AG09309 (cell line): ENCODE data around the gene HSPBP1.

Experiments used
- DNase-seq: peaks from one replicate; pipeline ENCODE4 v3.0.0-alpha.2; 2010; ENCODE audit warnings: low read depth
- H3K4me3 ChIP-seq: 2 replicates; pipeline ENCODE4 v1.5.1; 2011; ENCODE audit warnings: mild to moderate bottlenecking, low read depth, low read length, moderate library complexity; ENCODE audit not compliant: control insufficient read depth
- CTCF ChIP-seq: IDR thresholded peaks from 2 replicates; pipeline ENCODE4 v1.5.1; 2011; ENCODE audit warnings: mild to moderate bottlenecking, low read depth, low read length, inconsistent platforms; ENCODE audit not compliant: insufficient read depth, control insufficient read depth; ENCODE audit errors: missing control alignments

Gene HSPBP1

DNA sequence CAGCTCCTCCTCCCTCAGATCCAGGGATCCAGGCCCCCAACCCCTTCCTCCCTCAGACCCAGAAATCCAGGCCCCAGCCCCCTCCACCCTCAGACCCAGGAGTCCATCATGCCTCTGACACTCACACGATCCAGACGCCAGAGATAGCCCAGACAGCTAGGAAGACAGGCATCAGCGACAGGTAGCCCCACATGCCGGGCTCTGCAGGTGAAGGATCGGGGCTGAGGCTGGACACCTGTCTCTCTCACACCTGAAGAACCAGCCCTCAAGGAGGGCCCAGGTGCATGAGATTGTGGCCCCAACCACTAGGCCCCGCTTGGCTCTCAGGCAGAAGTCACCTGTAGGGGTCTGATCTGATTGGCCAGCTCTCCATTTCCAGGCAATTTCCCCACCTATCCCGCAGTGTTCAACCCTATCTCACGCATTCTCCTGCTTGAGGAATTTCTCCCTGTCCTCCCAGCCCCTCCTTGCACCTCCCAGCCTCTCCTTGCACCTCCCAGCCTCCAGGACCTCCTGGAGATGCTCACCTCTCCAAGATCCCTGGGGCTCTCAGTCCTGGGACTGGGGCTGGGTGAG lies 41.0 kb upstream of the HSPBP1 start:
- no peak for TF ChIP-seq CTCF
- DNase-seq: no peak
- no peak overlapping the region for H3K4me3 ChIP-seq

DNA sequence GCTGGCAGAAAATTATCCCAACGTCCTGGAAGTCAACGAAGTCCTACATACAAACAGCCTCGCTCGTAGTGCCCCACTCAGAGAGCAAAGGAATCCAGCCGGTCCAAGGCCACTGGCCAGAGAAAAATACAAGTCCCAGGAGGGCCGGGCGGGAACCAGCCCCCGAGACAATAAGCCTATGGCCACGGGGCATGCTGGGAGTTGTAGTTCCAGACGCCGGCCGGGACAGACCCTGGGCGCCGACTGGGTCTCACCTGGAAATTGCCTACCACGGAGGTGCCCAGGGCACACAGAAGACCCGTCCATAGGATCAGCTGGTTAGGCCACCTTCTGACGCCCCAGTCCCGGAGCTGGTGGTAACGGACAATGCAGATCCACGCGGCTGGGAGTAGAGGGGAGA lies 39.9 kb upstream of the HSPBP1 start:
- TF ChIP-seq CTCF: no peak
- no peak overlapping the region for H3K4me3 ChIP-seq
- no peak for DNase-seq

- no peak for TF ChIP-seq CTCF
- no peak for DNase-seq
- H3K4me3 ChIP-seq: no peak overlapping the region
These were observed 36.7 kb upstream of the HSPBP1 start for GRCh38 chr19:55316646-55317045.

- no peak for TF ChIP-seq CTCF
- no peak overlapping the region for H3K4me3 ChIP-seq
- DNase-seq: no peak
These were observed 36.1 kb upstream of the HSPBP1 start for GRCh38 chr19:55315956-55316525.

DNA sequence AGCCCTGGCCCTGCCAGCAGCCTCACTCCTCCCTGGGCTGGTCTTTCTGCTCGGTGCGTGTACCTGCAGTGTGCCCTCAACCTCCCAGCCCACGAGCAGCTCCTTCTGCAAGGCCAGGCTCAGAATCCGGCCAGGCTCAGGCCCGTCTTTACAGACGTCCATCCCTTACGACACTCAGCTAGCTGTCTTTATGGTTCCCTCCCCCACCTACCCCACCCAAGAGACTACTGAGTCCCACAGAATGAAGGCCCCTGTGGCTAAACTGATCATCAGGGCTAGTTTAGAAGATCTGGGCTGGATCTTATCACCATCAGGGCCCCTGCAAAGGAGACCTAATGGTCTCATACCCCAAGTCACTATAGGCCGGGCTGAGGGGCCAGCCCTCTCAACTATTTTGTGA lies 34.5 kb upstream of the HSPBP1 start:
- no peak for DNase-seq
- H3K4me3 ChIP-seq: no peak overlapping the region
- no peak for TF ChIP-seq CTCF

- no peak for DNase-seq
- no peak for TF ChIP-seq CTCF
- H3K4me3 ChIP-seq: no peak overlapping the region
These were observed 33.0 kb upstream of the HSPBP1 start for GRCh38 chr19:55312621-55313512.
